Measurements from ENCODE around the gene WDFY4.

The WDFY4 gene

GRCh38 chr10:48745662-48746245 lies 61.1 kb downstream of the WDFY4 start:
- no peak for TF ChIP-seq CTCF (IDR thresholded peaks at IDR 0.05; ENCODE audit: insufficient read depth, missing control alignments)
- FAIRE-seq, result no peak
- DNase-seq (ENCODE audit: insufficient read length, low spot score), result no peak

DNA sequence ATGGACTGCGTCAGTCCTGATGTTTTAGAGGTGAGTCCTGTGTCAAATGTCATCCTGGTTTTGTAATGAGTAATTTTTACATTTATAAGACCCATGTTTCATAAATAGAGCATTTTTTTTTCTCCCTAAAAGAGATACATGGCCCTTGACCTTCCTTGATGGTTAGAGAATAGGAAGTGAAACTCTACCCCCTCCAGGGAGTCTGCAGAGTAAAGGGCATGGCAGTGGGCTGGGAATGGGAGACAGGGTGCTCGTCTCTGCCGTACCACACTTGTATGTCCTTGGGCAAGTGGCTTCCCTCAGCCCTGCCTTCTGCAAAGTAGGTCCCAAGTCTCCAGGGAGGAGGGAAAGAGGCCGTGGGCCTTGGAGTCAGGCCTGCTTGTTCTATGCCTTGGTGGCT lies 63.9 kb downstream of the WDFY4 start:
- no peak for DNase-seq (ENCODE audit: insufficient read length, low spot score)
- TF ChIP-seq CTCF (IDR thresholded peaks at IDR 0.05; ENCODE audit: insufficient read depth, missing control alignments), result no peak
- no peak for FAIRE-seq

- no peak for FAIRE-seq
- no peak for DNase-seq (ENCODE audit: insufficient read length, low spot score)
- no peak for TF ChIP-seq CTCF (IDR thresholded peaks at IDR 0.05; ENCODE audit: insufficient read depth, missing control alignments)
Measured at GRCh38 chr10:48749254-48749787, 64.6 kb downstream of the WDFY4 start.

DNA sequence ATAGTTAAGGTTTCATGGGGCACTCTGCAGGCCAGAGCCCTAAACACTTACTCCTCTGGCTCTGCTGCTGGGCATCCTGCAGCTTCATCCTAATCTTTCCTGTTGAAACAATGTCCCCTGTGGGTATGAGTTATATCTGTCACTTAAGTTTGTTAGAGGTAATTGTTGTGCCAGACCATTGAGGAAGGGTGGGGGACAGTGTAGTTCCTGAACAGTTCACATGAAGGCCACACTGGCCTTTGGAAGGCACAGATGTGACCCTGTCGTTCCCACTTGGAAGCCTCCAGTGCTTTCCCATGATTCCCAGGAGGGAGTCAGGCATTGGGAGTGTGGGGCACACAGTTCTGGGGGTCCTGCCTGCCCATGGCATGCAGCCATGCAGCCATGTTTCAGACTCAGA lies 65.3 kb downstream of the WDFY4 start:
- no peak for DNase-seq (ENCODE audit: insufficient read length, low spot score)
- no peak for TF ChIP-seq CTCF (IDR thresholded peaks at IDR 0.05; ENCODE audit: insufficient read depth, missing control alignments)
- no peak for FAIRE-seq

- FAIRE-seq (no peak), DNase-seq (ENCODE audit: insufficient read length, low spot score) (no peak)
- no peak for TF ChIP-seq CTCF (IDR thresholded peaks at IDR 0.05; ENCODE audit: insufficient read depth, missing control alignments)
Measured at GRCh38 chr10:48750991-48751390, 66.3 kb downstream of the WDFY4 start.

- no peak for TF ChIP-seq CTCF (IDR thresholded peaks at IDR 0.05; ENCODE audit: insufficient read depth, missing control alignments)
- DNase-seq (ENCODE audit: insufficient read length, low spot score), result no peak
Measured at GRCh38 chr10:48751730-48752129, 67.1 kb downstream of the WDFY4 start.

GRCh38 chr10:48758411-48758810 lies 73.7 kb downstream of the WDFY4 start:
- no peak for DNase-seq (ENCODE audit: insufficient read length, low spot score)
- no peak for FAIRE-seq
- TF ChIP-seq CTCF (IDR thresholded peaks at IDR 0.05; ENCODE audit: insufficient read depth, missing control alignments), result no peak

More at GRCh38 chr10:48751730-48752129, 67.1 kb downstream of the WDFY4 start:
- no peak for FAIRE-seq
